Activated CD8-positive, alpha-beta T cell treated with anti-CD3 and anti-CD28 coated beads for 36 hours (primary cell): Measurements from ENCODE around the gene CST9. TPM values are rescaled to one million over a fixed set of nuclear protein-coding genes. Genes with fewer than 3 reads are reported as not detected.

ENCODE experiments used
- ATAC-seq: fragments of 200-7000 bp; cut with Tn5 transposase; one replicate; pipeline ENCODE4 v1.10.0; 2021; ENCODE audit warnings: mild to moderate bottlenecking, moderate library complexity
- CTCF ChIA-PET: fragments of 350-600 bp; sonication (Branson Sonifier 250); formaldehyde crosslinking; loops from one replicate; lab custom pipeline; 2021; ENCODE audit warnings: antibody characterized with exemption; lab: Charles Lee
- POLR2A ChIA-PET: fragments of 350-600 bp; sonication (Branson Sonifier 250); formaldehyde crosslinking; loops from one replicate; lab custom pipeline; 2021; ENCODE audit warnings: antibody characterized with exemption; lab: Charles Lee
- DNase-seq: peaks from one replicate; pipeline ENCODE4 v3.0.0-alpha.2; 2020
- H3K27ac Mint-ChIP-seq: one replicate; pipeline ENCODE4 v1.8.0; 2021; ENCODE audit warnings: mild to moderate bottlenecking, mixed read lengths
- H3K27me3 Mint-ChIP-seq: one replicate; pipeline ENCODE4 v1.8.0; 2021; ENCODE audit warnings: mixed read lengths
- H3K36me3 Mint-ChIP-seq: one replicate; pipeline ENCODE4 v1.8.0; 2021; ENCODE audit warnings: low read depth, mixed read lengths
- H3K4me1 Mint-ChIP-seq: one replicate; pipeline ENCODE4 v1.8.0; 2021; ENCODE audit warnings: low read depth, mixed read lengths
- H3K4me3 Mint-ChIP-seq: one replicate; pipeline ENCODE4 v1.8.0; 2021; ENCODE audit warnings: mild to moderate bottlenecking, moderate library complexity, mixed read lengths
- H3K9me3 Mint-ChIP-seq: one replicate; pipeline ENCODE4 v1.8.0; 2021; ENCODE audit warnings: mixed read lengths
- intact Hi-C: fragments of 100-400 bp; cut with micrococcal nuclease; formaldehyde crosslinking; loops from one replicate; pipeline ENCODE4 v1.10.0; 2022
- total RNA-seq, 2 experiments: library from RNA; stranded (reverse); gene quantifications; one replicate each; pipeline ENCODE4 v1.2.3, GENCODE V29; 2021
- TF ChIP-seq, protein P1 (sequence below): fragments of 200-600 bp; IDR thresholded peaks from one replicate; pipeline ENCODE4 v1.8.0; 2022; ENCODE audit warnings: antibody characterized with exemption, mild to moderate bottlenecking

CST9 gene
- total RNA-seq, 2 experiments from 2014 or later = not detected

GRCh38 chr20:23607497-23608245 is 2.0 kb upstream of the CST9 start:
- peaks cover 4% of the 10 kb centered on the region for H3K4me1 Mint-ChIP-seq
- TF ChIP-seq, protein P1, sequence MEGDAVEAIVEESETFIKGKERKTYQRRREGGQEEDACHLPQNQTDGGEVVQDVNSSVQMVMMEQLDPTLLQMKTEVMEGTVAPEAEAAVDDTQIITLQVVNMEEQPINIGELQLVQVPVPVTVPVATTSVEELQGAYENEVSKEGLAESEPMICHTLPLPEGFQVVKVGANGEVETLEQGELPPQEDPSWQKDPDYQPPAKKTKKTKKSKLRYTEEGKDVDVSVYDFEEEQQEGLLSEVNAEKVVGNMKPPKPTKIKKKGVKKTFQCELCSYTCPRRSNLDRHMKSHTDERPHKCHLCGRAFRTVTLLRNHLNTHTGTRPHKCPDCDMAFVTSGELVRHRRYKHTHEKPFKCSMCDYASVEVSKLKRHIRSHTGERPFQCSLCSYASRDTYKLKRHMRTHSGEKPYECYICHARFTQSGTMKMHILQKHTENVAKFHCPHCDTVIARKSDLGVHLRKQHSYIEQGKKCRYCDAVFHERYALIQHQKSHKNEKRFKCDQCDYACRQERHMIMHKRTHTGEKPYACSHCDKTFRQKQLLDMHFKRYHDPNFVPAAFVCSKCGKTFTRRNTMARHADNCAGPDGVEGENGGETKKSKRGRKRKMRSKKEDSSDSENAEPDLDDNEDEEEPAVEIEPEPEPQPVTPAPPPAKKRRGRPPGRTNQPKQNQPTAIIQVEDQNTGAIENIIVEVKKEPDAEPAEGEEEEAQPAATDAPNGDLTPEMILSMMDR = no peak
- no peaks in the 10 kb centered on the region for H3K36me3 Mint-ChIP-seq
- H3K9me3 Mint-ChIP-seq = no peaks in the 10 kb centered on the region
- no peak overlapping the region for H3K4me3 Mint-ChIP-seq
- H3K27me3 Mint-ChIP-seq = no peaks in the 10 kb centered on the region
- CTCF ChIA-PET = interaction anchor here (0.7 to 18.2 kb wide), 16 partner anchors 12 to 917 kb away, joined by 3 to 176 read pairs (median 3); partner anchors contain the start of gene CSTL1
- ATAC-seq = no peak
- intact Hi-C loops = loop anchor here (10.0 kb wide), 1 partner anchor 243 kb away; the partner anchor contains the start of gene GZF1
- POLR2A ChIA-PET = no interaction called here
- H3K27ac Mint-ChIP-seq = no peak overlapping the region
- no peak for DNase-seq

- Mint-ChIP-seq H3K27ac (no peak overlapping the region), H3K4me1 (peaks cover 4% of the 10 kb centered on the region), H3K27me3 (no peaks in the 10 kb centered on the region), H3K4me3 (no peak overlapping the region), H3K36me3 (no peaks in the 10 kb centered on the region), H3K9me3 (no peaks in the 10 kb centered on the region)
- DNase-seq = peak; percentile 85
- ATAC-seq = peak; percentile 98
- POLR2A ChIA-PET = no interaction called here
- TF ChIP-seq, protein P1 = peak; percentile 81
- intact Hi-C loops = loop anchor here (1.0 to 10.0 kb wide), 2 partner anchors 164 to 242 kb away; partner anchors contain the start of gene GZF1
- CTCF ChIA-PET = interaction anchor here (0.7 to 18.2 kb wide), 22 partner anchors 9 to 916 kb away, joined by 3 to 176 read pairs (median 3); partner anchors contain the start of genes CSTL1 and NAPB
These were observed 934 bp upstream of the CST9 start for GRCh38 chr20:23606652-23607049.

DNA sequence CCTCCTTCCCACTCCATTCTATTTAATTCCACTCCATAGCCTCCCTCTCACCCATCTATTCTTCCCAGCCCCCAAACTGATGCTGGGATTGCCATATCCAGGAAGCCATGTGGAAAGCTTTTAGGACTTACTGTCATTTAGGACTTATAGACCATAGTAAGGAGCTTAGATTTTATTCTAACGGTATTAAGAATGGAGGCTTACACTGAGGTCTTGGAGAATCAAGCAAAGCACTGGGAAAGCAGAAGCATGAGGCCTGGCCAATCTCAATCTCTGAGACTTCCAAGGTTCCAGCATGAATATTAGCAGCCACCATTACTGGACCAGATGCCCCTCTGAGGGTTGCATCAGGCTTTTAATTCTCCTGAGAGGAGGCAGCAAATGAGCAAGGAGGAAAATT is 1.4 kb downstream of the CST9 start:
- intact Hi-C loops = loop anchor here (10.0 kb wide), 1 partner anchor 240 kb away; the partner anchor contains the start of gene GZF1
- no peaks in the 10 kb centered on the region for H3K27me3 Mint-ChIP-seq
- peaks cover 4% of the 10 kb centered on the region for H3K4me1 Mint-ChIP-seq
- no peaks in the 10 kb centered on the region for H3K36me3 Mint-ChIP-seq
- DNase-seq (no peak), ATAC-seq (no peak)
- ChIA-PET CTCF (interaction anchor here (1.3 to 18.2 kb wide), 2 partner anchors 31 to 161 kb away, joined by 4 to 176 read pairs; partner anchors contain the start of gene CSTL1), POLR2A (no interaction called here)
- no peaks in the 10 kb centered on the region for H3K9me3 Mint-ChIP-seq
- H3K27ac Mint-ChIP-seq = no peak overlapping the region
- TF ChIP-seq, protein P1 = no peak
- H3K4me3 Mint-ChIP-seq = no peak overlapping the region

- Mint-ChIP-seq H3K27ac (no peak overlapping the region), H3K4me1 (peaks cover 4% of the 10 kb centered on the region), H3K4me3 (no peak overlapping the region), H3K27me3 (no peaks in the 10 kb centered on the region), H3K9me3 (no peaks in the 10 kb centered on the region), H3K36me3 (no peaks in the 10 kb centered on the region)
- ATAC-seq (no peak), DNase-seq (no peak)
- intact Hi-C loops = loop anchor here (10.0 kb wide), 1 partner anchor 239 kb away; the partner anchor contains the start of gene GZF1
- POLR2A ChIA-PET = interaction anchor here (0.7 to 1.4 kb wide), 2 partner anchors 22 to 162 kb away, joined by 3 read pairs; no protein-coding TSS in a partner anchor
- CTCF ChIA-PET = interaction anchor here (1.3 to 18.2 kb wide), 2 partner anchors 30 to 160 kb away, joined by 4 to 176 read pairs; partner anchors contain the start of gene CSTL1
- TF ChIP-seq, protein P1 = no peak
These were observed 2.4 kb downstream of the CST9 start for GRCh38 chr20:23603321-23603720.
